Bronchial epithelial cell (primary cell): Measurements from ENCODE around the gene ELMO1. TPM values are rescaled to one million over a fixed set of nuclear protein-coding genes. Genes with fewer than 3 reads are reported as not detected.

Experiments
- DNase-seq: peaks from one replicate; pipeline ENCODE4 v3.0.0-alpha.2; 2010; ENCODE audit warnings: low read depth
- FAIRE-seq: peaks from 2 replicates; lab custom pipeline; 2011; peaks lifted over from hg19 to GRCh38; lab: Jason Lieb, UNC
- H3K27me3 ChIP-seq: 2 replicates; pipeline ENCODE4 v1.5.1; 2011; ENCODE audit warnings: low read length; ENCODE audit not compliant: control insufficient read depth, insufficient read depth
- H3K36me3 ChIP-seq: 2 replicates; pipeline ENCODE4 v1.5.1; 2011; ENCODE audit warnings: low read length; ENCODE audit not compliant: control insufficient read depth, insufficient read depth
- H3K4me3 ChIP-seq: 2 replicates; pipeline ENCODE4 v1.5.1; 2011; ENCODE audit warnings: mild to moderate bottlenecking, low read depth, low read length, control low read depth
- CTCF ChIP-seq: IDR thresholded peaks from 2 replicates; pipeline ENCODE4 v1.5.1; 2011; ENCODE audit warnings: mild to moderate bottlenecking, moderate library complexity, low read length, control low read depth, inconsistent platforms; ENCODE audit not compliant: insufficient read depth, severe bottlenecking
- total RNA-seq: library from RNA; depleted of rRNA; stranded (reverse); fragments of >200 nt; gene quantifications from 2 replicates; pipeline ENCODE4 v1.2.1, GENCODE V29; 2014

The ELMO1 gene
- total RNA-seq, 1 donor from 2014 or later, result under 0.01 TPM

GRCh38 chr7:37267251-37267650 is 181.4 kb downstream of the ELMO1 start:
- Histone ChIP-seq H3K27me3 (no peaks in the 10 kb centered on the region), H3K4me3 (no peak overlapping the region), H3K36me3 (no peaks in the 10 kb centered on the region)
- no peak for TF ChIP-seq CTCF
- FAIRE-seq, result no peak
- DNase-seq, result no peak

DNA sequence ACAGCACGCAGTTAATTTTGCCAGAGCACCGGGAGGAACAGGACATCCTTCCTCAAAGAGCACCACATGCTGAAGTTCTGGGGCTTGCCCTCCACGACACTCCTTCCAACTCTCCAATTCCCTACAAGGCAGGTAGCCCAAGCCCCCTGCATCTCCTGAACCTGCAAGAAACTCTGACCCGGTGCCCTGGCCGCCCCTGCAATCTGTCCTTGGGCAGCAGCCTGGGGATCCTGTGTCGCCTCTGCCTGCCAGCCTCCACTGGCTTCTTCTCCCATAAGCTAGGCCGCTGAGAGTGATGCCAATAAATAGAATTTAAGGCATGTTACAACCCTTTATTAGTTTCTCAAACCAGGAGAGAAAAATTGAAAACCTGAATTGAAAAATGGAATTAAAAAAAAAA is 182.8 kb downstream of the ELMO1 start:
- Histone ChIP-seq H3K36me3 (no peaks in the 10 kb centered on the region), H3K27me3 (no peaks in the 10 kb centered on the region), H3K4me3 (no peak overlapping the region)
- TF ChIP-seq CTCF, result no peak
- DNase-seq, result no peak
- FAIRE-seq, result no peak

DNA sequence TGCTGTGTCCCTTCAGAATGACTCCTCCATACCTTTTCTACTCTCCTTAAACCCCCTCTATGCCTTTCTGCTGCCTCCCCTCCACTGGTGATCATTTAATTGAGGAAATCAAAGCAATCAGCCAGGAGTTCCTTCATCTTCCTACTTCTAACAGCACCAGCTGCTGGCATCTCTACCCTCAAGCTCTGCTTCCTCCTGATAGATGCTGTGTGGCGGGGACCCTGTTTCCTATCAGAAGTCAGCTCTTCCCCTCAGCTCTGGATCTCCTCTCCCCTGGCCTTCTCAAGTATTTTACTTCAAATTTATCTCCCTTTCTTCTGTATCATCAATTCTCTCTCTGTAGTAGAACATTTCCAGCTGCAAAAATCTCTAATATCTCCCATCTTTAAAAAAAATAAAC is 183.7 kb downstream of the ELMO1 start:
- Histone ChIP-seq H3K36me3 (no peaks in the 10 kb centered on the region), H3K27me3 (no peaks in the 10 kb centered on the region), H3K4me3 (no peak overlapping the region)
- TF ChIP-seq CTCF, result no peak
- DNase-seq (no peak), FAIRE-seq (no peak)

- no peaks in the 10 kb centered on the region for H3K36me3 ChIP-seq
- H3K27me3 ChIP-seq, result no peaks in the 10 kb centered on the region
- FAIRE-seq (no peak), DNase-seq (no peak)
- TF ChIP-seq CTCF, result no peak
- H3K4me3 ChIP-seq, result no peak overlapping the region
These were observed 186.5 kb downstream of the ELMO1 start for GRCh38 chr7:37262181-37262580.

DNA sequence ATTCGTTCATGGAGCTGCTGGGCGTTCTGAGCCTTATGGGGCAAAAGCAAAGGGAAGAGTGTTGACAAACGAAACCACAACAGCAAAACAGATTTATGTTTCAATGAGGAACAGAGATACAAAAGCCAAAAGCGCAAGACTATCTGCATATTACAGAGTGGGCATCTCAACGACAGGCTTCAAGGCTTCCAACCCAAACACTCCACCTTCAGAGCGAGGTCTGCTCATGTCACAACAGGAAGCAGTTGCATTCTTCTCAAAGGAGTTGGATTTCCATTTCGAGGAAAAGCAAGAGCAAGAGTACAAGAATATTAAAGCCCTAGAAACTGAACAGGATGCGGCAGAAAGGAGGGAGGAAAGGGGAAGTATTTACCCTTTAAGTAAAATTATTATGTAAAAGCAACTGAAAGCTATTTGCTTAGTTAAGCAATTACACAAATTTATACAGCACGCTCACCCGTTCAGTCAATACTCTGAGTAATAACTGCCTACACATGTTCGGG is 189.3 kb downstream of the ELMO1 start:
- Histone ChIP-seq H3K36me3 (no peaks in the 10 kb centered on the region), H3K27me3 (no peaks in the 10 kb centered on the region), H3K4me3 (no peak overlapping the region)
- TF ChIP-seq CTCF, result no peak
- DNase-seq (peak; percentile 14), FAIRE-seq (no peak)

GRCh38 chr7:37256631-37257030 is 192.0 kb downstream of the ELMO1 start:
- H3K4me3 ChIP-seq, result no peak overlapping the region
- no peaks in the 10 kb centered on the region for H3K27me3 ChIP-seq
- no peak for TF ChIP-seq CTCF
- DNase-seq (no peak), FAIRE-seq (no peak)
- no peaks in the 10 kb centered on the region for H3K36me3 ChIP-seq
